Measurements from ENCODE around the gene NRROS. TPM values are rescaled to one million over a fixed set of nuclear protein-coding genes. Genes with fewer than 3 reads are reported as not detected.
A peak's percentile ranks its signal among the peaks of the same experiment; 100 is the strongest.

Gene NRROS
- total and polyA plus RNA-seq, 2 of the 13 experiments (the other 11 are each of a cell fraction or from before 2014, with no cell fraction given), result not detected

DNA sequence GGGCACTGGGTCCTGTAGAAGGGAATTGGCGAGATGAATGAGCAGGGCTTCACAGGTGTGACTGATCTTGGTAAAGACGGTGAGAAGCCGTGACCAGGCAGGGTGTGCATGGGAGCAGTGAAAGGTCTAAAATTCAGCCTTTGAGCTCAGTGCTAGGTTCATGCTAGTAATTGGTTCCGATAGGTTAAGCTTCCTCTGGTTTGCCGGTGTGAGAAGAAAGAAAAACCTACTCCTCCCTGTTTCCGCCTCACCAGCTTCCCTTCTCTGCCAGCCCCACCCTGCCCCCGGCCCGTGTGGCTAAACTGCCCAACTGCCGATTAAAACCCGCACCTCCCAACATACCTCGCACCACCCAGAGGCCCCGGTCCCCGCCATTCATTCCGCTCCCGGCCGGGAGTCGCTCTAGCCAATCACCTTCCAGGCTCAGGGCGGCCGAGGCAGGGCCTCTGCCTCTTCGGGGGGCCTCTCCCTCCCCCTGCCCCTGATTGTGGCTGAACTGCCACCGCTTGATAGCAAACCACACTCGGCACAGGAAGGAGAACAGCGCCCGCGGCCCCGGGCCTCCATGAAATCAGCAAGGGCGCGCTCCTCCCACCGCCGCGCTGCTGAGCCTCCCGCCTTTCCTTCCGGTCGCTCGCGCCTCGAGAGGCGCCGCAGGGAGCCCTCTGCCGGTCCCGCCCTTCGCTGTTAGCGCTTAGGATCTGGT is 7.3 kb upstream of the NRROS start (continued):
- TF ChIP-seq ZNF446 (CRISPR knock-in tag; IDR thresholded peaks at IDR 0.05), result no peak
- TF ChIP-seq, protein P1, sequence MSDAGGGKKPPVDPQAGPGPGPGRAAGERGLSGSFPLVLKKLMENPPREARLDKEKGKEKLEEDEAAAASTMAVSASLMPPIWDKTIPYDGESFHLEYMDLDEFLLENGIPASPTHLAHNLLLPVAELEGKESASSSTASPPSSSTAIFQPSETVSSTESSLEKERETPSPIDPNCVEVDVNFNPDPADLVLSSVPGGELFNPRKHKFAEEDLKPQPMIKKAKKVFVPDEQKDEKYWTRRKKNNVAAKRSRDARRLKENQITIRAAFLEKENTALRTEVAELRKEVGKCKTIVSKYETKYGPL (CRISPR knock-in tag; IDR thresholded peaks at IDR 0.05), result 0 out of 2 replicates have a peak, but pooled peaks have one; percentile 26
- TF ChIP-seq GFI1 (CRISPR knock-in tag; IDR thresholded peaks at IDR 0.05; ENCODE audit: borderline replicate concordance), result no peak; the same call in 1 of the 2 replicates
- TF ChIP-seq ZNF335 (CRISPR knock-in tag; IDR thresholded peaks at IDR 0.05), result 0 out of 2 replicates have a peak, but pooled peaks have one; percentile 52
- TF ChIP-seq ZNF792 (CRISPR knock-in tag; IDR thresholded peaks at IDR 0.05), result peak; percentile 63; the same call in 1 of the 2 replicates
- no peak for TF ChIP-seq ZNF337 (CRISPR knock-in tag; IDR thresholded peaks at IDR 0.05; ENCODE audit: borderline replicate concordance, low read depth)
- peak; percentile 87 for TF ChIP-seq PHF8 (CRISPR knock-in tag; IDR thresholded peaks at IDR 0.05)
- peak; percentile 75 for TF ChIP-seq CSRNP1 (CRISPR knock-in tag; IDR thresholded peaks at IDR 0.05)
- TF ChIP-seq YEATS2 (CRISPR knock-in tag; IDR thresholded peaks at IDR 0.05; ENCODE audit: borderline replicate concordance), result no peak
- no peak for TF ChIP-seq SRSF1 (optimal IDR thresholded peaks at IDR 0.05; ENCODE audit: low read depth, low read length)
- TF ChIP-seq ZNF263 (CRISPR knock-in tag; IDR thresholded peaks at IDR 0.05), result peak; percentile 81
- no peak for TF ChIP-seq ETS1 (CRISPR knock-in tag; IDR thresholded peaks at IDR 0.05)
- TF ChIP-seq RBFOX2 (IDR thresholded peaks at IDR 0.05; ENCODE audit: low read depth, low read length), result peak; percentile 81
- peak; percentile 56; the same call in 1 of the 2 replicates for TF ChIP-seq IRX3 (CRISPR knock-in tag; IDR thresholded peaks at IDR 0.05; ENCODE audit: borderline replicate concordance, low read depth)
- peak; percentile 32; the same call in 1 of the 2 replicates for TF ChIP-seq ZBTB38 (CRISPR knock-in tag; IDR thresholded peaks at IDR 0.05)
- TF ChIP-seq ZFAT (CRISPR knock-in tag; conservative IDR thresholded peaks at IDR 0.05), result no peak
- peak; percentile 82; the same call in 1 of the 2 replicates for TF ChIP-seq SMYD3 (CRISPR knock-in tag; IDR thresholded peaks at IDR 0.05)
- TF ChIP-seq SALL2 (CRISPR knock-in tag; IDR thresholded peaks at IDR 0.05), result no peak
- TF ChIP-seq FOXK1 (CRISPR knock-in tag; IDR thresholded peaks at IDR 0.05; ENCODE audit: borderline replicate concordance, low read depth), result no peak
- TF ChIP-seq ZNF567 (CRISPR knock-in tag; IDR thresholded peaks at IDR 0.05; ENCODE audit: borderline replicate concordance), result no peak
- TF ChIP-seq ZNF672 (CRISPR knock-in tag; IDR thresholded peaks at IDR 0.05), result no peak
- no peak for TF ChIP-seq NCOA2 (CRISPR knock-in tag; IDR thresholded peaks at IDR 0.05)
- no peak; the same call in 1 of the 2 replicates for TF ChIP-seq ZNF256 (CRISPR knock-in tag; conservative IDR thresholded peaks at IDR 0.05)
- no peak for TF ChIP-seq ZNF496 (CRISPR knock-in tag; IDR thresholded peaks at IDR 0.05; ENCODE audit: insufficient replicate concordance)
- TF ChIP-seq ZNF780A (CRISPR knock-in tag; IDR thresholded peaks at IDR 0.05), result no peak
- peak; percentile 73; the same call in 1 of the 2 replicates for TF ChIP-seq TMF1 (CRISPR knock-in tag; IDR thresholded peaks at IDR 0.05; ENCODE audit: low read depth)
- TF ChIP-seq ZNF205 (CRISPR knock-in tag; IDR thresholded peaks at IDR 0.05), result no peak
- no peak for TF ChIP-seq MIXL1 (CRISPR knock-in tag; IDR thresholded peaks at IDR 0.05)
- no peak; the same call in 1 of the 2 replicates for TF ChIP-seq ZNF616 (CRISPR knock-in tag; IDR thresholded peaks at IDR 0.05; ENCODE audit: low read depth)

All from HepG2 (cell line).